ENCODE results near the gene SORBS1. TPM values are rescaled to one million over a fixed set of nuclear protein-coding genes. Genes with fewer than 3 reads are reported as not detected.

SORBS1 gene
- total and polyA plus RNA-seq, 3 donors from 2014 or later, result 34.4 to 46.6 (median 38.8) TPM

DNA sequence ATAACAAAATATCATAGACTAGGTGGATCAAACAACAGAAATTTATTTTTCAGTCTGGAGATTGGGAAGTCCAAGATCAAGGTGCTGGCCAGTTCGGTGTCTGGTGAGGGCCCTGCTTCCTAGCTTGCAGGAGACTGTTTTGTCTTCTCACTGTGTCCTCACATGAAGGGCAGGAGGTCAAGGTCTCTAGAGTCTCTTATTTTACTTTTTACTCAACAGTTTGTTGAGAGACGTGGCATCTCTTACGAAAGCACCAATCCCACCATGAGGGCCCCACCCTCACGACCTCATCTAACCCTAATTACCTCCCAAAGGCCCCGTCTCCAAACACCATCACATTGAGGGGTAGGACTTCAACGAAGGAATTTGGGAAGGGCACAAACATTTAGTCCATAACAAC, 41.2 kb upstream of the SORBS1 start:
- Histone ChIP-seq H3K4me1 (no peaks in the 10 kb centered on the region), H3K4me3 (no peak overlapping the region), H3K27me3 (no peaks in the 10 kb centered on the region), H3K9me3 (no peaks in the 10 kb centered on the region), H3K27ac (no peak overlapping the region), H3K36me3 (ENCODE audit: low read depth, missing control alignments) (no peaks in the 10 kb centered on the region)
- intact Hi-C loops (cut with DNase I; ENCODE audit: low total_unique reads), result loop anchor here (5.0 kb wide), 1 partner anchor 170 kb away; no protein-coding TSS in a partner anchor
- TF ChIP-seq, protein P1, sequence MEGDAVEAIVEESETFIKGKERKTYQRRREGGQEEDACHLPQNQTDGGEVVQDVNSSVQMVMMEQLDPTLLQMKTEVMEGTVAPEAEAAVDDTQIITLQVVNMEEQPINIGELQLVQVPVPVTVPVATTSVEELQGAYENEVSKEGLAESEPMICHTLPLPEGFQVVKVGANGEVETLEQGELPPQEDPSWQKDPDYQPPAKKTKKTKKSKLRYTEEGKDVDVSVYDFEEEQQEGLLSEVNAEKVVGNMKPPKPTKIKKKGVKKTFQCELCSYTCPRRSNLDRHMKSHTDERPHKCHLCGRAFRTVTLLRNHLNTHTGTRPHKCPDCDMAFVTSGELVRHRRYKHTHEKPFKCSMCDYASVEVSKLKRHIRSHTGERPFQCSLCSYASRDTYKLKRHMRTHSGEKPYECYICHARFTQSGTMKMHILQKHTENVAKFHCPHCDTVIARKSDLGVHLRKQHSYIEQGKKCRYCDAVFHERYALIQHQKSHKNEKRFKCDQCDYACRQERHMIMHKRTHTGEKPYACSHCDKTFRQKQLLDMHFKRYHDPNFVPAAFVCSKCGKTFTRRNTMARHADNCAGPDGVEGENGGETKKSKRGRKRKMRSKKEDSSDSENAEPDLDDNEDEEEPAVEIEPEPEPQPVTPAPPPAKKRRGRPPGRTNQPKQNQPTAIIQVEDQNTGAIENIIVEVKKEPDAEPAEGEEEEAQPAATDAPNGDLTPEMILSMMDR (IDR thresholded peaks at IDR 0.05), result no peak
- TF ChIP-seq POLR2A (IDR thresholded peaks at IDR 0.05), result no peak
- no peak for DNase-seq
- 65 to 70% methylated on average over 6 of the region's 6 CpGs for WGBS, 2 donors

DNA sequence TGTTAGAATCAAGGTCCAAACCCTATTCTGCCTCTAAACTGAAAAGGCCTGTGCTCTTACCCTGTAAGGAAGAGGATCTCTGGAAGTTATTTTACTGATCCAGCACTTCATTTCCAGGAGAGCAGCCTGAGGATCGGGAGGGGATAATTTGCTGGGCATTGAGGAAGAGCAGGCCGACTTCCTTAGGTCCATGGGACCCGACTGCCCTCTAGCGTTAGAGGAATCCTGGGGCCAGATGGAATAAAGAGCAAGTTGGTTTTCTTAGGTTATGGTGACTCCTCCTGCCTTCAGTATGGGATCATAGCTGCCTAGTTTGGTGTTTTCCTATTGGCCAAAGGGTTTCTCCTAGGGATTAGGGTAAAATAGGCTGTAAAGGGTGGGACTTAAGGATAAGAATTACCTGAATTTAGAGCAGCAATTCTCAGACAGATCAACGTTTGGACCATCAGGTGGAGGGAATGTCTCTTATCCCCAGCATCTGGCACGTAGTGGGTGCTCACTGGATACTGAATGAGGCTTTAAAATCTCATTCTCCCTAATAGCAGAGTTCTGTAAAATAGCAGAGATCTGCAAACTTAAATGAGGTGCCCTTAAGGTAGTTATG, 40.0 kb upstream of the SORBS1 start:
- intact Hi-C loops (cut with DNase I; ENCODE audit: low total_unique reads), result loop anchor here (5.0 kb wide), 1 partner anchor 169 kb away; no protein-coding TSS in a partner anchor
- 31 to 42% methylated on average over 6 of the region's 6 CpGs for WGBS, 2 donors
- Histone ChIP-seq H3K36me3 (ENCODE audit: low read depth, missing control alignments) (no peaks in the 10 kb centered on the region), H3K4me1 (no peaks in the 10 kb centered on the region), H3K27me3 (no peaks in the 10 kb centered on the region), H3K27ac (no peak overlapping the region), H3K4me3 (no peak overlapping the region), H3K9me3 (no peaks in the 10 kb centered on the region)
- TF ChIP-seq, protein P1 (IDR thresholded peaks at IDR 0.05), result peak; percentile 70 to 83 (median 74)
- no peak for TF ChIP-seq POLR2A (IDR thresholded peaks at IDR 0.05)
- peak; percentile 85 for DNase-seq

DNA sequence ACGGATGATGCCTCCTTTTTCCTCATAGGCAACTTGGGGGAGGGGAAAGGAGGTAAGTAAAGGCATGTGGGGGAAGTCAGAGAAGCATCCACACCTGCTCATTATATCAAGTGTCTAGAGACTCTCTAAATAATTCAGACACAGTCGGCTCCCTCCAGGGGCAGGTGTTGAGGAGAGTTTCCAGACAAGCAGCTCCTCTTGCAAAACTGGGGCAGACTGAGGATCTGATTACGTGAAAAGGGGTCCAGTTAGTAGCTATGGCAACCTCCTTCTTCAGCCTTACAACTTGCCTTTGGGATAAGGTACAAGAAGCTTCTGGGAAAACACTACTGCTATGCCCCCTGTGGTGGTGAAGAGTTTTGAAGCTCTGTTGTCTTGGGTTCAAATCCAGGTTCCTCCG, 39.0 kb upstream of the SORBS1 start:
- Histone ChIP-seq H3K9me3 (no peaks in the 10 kb centered on the region), H3K4me3 (no peak overlapping the region), H3K27me3 (no peaks in the 10 kb centered on the region), H3K27ac (no peak overlapping the region), H3K4me1 (no peaks in the 10 kb centered on the region), H3K36me3 (ENCODE audit: low read depth, missing control alignments) (no peaks in the 10 kb centered on the region)
- DNase-seq, result no peak
- intact Hi-C loops (cut with DNase I; ENCODE audit: low total_unique reads), result loop anchor here (5.0 kb wide), 1 partner anchor 168 kb away; no protein-coding TSS in a partner anchor
- TF ChIP-seq, protein P1 (IDR thresholded peaks at IDR 0.05), result no peak
- TF ChIP-seq POLR2A (IDR thresholded peaks at IDR 0.05), result no peak
- WGBS, 2 donors, result 88 to 91% methylated on average over 4 of the region's 4 CpGs

DNA sequence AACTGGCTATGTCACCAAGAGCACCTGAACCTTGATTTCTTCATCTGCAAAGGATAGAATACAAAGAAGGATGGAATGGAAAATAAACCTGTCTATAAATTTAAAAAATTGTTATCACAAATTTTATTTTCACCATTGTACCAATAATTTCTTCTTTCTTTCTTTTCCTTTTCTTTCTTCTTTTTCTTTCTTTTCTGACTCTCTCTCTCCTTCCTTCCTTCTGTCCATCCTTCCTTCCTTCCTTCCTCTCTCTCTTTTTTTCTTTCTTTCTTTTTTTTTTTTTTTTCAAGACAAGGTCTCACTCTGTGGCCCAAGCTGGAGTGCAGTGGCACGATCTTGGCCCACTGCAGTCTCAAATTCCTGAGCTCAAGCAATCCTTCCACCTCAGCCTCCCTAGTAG, 36.6 kb upstream of the SORBS1 start:
- intact Hi-C loops (cut with DNase I; ENCODE audit: low total_unique reads), result no loop called here
- 93 to 96% methylated on average over 1 of the region's 1 CpG for WGBS, 2 donors

More for the DNA sequence above, 36.6 kb upstream of the SORBS1 start:
- no peak overlapping the region for H3K4me3 ChIP-seq
- H3K4me1 ChIP-seq, result no peaks in the 10 kb centered on the region
- no peaks in the 10 kb centered on the region for H3K9me3 ChIP-seq
- TF ChIP-seq POLR2A (IDR thresholded peaks at IDR 0.05), result no peak
- TF ChIP-seq, protein P1 (IDR thresholded peaks at IDR 0.05), result no peak
- no peak overlapping the region for H3K27ac ChIP-seq
- H3K36me3 ChIP-seq (ENCODE audit: low read depth, missing control alignments), result no peaks in the 10 kb centered on the region
- no peaks in the 10 kb centered on the region for H3K27me3 ChIP-seq
- no peak for DNase-seq

Measured in testis (tissue), 3 donors.